AML-193 (cell line): ENCODE measurements around the gene SDR42E1.

Source experiments
- DNase-seq, 2 experiments: peaks; one replicate each; lab custom pipeline; 2025; lab: John Stamatoyannopoulos, UW

Gene SDR42E1, protein sequence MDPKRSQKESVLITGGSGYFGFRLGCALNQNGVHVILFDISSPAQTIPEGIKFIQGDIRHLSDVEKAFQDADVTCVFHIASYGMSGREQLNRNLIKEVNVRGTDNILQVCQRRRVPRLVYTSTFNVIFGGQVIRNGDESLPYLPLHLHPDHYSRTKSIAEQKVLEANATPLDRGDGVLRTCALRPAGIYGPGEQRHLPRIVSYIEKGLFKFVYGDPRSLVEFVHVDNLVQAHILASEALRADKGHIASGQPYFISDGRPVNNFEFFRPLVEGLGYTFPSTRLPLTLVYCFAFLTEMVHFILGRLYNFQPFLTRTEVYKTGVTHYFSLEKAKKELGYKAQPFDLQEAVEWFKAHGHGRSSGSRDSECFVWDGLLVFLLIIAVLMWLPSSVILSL

DNA sequence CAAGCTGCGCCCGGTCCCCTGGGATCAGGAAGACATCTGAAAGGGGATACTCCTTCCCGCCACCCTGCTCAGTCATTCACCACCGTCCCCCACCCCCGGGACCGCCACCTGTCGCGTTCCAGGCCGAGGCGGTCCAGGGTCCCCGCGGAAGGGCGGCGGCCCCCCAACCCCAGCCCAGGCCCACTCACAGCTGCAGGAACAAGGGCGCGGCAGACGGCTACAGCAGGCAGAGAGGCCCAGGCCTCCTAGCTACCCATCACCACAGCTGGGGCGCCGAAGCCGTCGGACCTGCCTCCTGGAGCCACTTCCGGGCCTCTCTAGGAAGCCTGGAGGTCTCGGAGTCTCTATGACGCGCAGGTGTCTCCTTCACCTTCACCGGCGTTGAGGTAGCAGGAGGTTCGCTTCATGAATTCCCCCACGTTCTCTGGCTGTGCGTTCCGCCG is at the start of gene SDR42E1:
Gene SDR42E1, minus strand, starts transcription at position 272 of the 443 bp plus-strand sequence. CDS start 10,612 bp downstream, outside the sequence.
- no peak for DNase-seq

GRCh38 chr16:82059983-82060421 is 48.7 kb upstream of the SDR42E1 start:
- no peak for DNase-seq

GRCh38 chr16:82059161-82059982 is 48.1 kb upstream of the SDR42E1 start:
- no peak for DNase-seq

DNA sequence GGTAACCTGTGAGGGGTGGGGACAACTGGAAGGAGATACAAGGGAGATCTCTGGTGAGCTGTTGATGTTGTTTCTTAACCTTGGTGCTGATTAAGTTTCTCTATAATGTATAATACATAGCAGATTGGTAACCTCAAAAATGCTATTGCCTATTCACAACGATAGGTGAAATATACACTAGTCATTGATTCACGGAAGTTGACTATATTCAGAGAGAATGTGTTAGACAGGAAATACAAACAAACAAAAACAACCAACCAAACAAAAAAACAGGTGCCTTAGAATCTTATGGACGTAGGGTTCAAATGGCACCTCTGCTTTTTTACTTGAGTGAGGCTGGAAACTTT is 45.3 kb upstream of the SDR42E1 start:
- no peak for DNase-seq

- DNase-seq, result no peak
Measured at GRCh38 chr16:82055728-82056549, 44.7 kb upstream of the SDR42E1 start.

GRCh38 chr16:82055117-82055516 is 43.8 kb upstream of the SDR42E1 start:
- DNase-seq, result no peak

DNA sequence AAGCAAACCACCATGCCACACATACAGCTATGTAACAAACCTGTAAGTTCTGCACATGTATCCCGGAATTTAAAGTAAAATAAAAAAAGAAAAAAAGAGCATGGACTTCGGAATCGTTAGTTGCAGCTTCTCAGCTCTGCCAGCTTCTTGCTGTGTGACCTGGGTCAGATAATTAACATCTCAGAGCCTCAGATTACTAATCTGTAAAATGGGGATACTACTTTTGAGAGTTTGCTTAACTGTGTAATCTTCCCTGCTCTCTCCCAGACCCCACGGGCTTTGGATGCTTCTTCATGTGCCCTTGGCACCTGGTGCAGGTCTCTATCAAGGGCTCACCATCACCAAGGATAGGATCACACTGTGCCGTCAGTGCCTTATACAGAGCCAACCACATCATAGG is 40.4 kb upstream of the SDR42E1 start:
- no peak for DNase-seq

- no peak for DNase-seq
Measured at GRCh38 chr16:82050909-82051357, 39.7 kb upstream of the SDR42E1 start.

DNA sequence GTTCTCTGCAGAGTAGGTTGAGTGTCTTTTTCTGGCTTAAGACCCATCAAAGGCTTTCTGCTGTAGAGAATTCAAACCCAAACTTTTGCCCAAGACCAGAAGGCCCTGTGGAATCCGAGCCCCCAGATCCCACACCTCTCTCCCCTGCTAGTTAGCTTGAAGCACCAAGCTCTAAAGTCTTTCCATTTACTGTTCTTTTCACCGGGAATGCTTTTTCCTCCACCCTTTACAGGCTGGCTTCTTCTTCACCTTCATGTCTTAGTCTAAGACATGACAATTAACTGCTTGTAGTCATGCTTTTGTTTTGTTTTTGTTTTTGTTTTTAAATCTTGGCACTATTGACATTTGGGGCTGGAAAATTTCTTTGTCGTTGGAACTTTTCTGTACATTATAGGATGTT is 39.2 kb upstream of the SDR42E1 start:
- DNase-seq, result no peak

GRCh38 chr16:82049484-82049883 is 38.2 kb upstream of the SDR42E1 start:
- no peak for DNase-seq

- no peak for DNase-seq
Measured at GRCh38 chr16:82047787-82048186, 36.5 kb upstream of the SDR42E1 start.

- no peak for DNase-seq
Measured at GRCh38 chr16:82047374-82047773, 36.1 kb upstream of the SDR42E1 start.

DNA sequence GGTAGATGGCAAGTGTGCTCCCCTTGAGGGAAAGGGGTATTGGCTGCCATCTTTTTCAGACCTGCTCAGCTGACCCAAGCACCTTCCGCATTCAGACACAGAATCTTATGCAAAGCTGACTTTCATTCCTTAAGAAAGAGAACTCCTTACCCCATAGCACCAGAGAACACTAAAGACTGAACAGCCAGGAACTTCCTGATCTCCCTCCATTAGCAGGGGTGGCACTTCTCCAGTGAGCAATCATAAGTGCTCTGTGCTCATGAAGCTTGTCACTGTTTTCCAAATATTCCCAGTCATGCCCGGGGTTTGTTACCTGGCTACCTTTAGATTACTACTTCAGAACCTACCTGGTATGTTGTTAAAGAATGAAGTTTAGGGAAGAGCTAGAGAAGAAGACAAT is 35.7 kb upstream of the SDR42E1 start:
- no peak for DNase-seq

DNA sequence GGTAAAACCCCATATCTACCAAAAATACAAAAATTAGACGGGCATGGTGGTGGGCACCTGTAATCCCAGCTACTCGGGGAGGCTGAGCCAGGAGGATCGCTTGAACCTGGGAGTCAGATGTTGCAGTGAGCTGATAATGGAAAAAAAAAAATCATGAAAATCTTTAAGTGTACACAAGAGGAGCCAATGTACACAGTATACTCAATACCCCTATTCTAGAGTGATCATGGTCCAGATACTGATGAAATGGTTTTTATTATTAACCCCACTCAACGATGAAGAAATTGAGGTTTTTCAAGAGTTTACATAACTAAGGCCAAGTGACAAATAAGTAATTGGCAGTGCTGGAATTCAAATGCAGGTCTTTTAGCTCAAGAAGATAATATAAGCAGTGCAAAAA is 35.3 kb upstream of the SDR42E1 start:
- no peak for DNase-seq

DNA sequence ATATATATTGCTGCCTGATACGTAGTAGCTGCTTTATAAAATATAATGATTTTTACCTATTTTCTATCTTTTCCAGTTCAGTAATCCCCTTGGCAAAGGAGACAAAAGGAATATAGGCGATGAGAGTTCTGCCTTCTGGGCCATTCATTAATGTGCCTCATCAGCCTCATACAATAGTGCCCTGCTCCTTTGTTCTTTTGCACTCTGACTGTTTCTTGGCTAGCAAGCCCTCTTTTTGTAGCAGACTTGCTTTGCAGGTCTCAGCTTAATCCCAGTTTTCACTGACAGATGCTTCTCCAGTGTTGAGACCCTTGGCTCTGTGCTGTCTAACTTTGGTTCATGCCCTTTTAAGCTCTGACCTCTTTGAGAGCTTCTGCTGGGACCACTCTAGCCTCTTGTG is 34.2 kb upstream of the SDR42E1 start:
- DNase-seq, result no peak

DNA sequence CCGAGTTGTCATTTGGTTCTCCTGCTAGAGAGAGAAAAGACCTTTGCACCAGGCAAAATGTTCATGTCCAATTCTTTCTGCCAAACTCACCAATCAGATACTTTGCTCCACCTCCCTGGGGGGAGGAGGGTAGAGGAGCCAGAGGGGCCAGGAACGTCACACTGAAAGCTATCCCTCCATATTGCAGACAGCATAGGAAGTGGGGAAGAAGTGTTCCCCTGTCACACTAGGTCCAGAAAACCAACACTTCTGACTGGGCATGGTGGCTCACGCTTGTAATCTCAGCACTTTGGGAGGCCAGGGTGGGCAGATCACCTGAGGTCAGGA is 33.3 kb upstream of the SDR42E1 start:
- DNase-seq, result no peak

- no peak for DNase-seq
Measured at GRCh38 chr16:82043680-82044584, 32.7 kb upstream of the SDR42E1 start.

DNA sequence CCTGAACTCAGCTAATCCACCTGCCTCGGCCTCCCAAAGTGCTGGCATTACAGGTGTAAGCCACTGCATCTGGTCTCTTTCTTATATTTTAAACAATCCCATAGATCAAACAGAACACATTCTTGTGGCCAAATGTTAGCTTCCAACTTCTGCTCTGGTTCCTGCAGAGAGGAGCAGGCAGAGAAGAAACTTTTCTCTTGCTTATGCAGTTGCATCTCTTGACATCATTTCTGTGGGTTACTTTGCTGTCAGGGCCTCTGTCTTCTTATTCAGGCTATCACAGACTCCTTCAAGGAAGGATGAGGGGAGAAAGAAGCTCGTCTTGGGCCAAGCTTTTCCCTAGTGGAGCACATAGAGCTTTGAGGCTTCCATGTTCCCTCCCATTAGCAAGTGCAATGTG is 31.6 kb upstream of the SDR42E1 start:
- DNase-seq, result no peak

DNA sequence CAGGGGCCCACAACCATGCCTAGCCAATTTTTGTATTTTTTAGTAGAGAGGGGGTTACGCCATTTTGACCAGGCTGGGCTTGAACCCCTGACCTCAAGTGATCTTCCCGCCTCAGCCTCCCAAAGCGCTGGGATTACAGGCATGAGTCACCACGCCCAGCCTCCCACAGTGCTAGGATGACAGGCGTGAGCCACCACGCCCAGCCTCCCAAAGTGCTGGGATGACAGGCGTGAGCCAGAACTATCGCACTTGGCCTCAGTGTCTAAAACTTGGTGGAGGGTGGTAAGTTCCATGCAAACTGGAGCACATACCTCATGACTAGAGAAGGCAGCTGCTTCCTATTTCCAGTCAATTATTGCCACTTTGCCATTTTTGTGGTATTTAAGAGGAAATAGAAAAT is 30.9 kb upstream of the SDR42E1 start:
- DNase-seq, result no peak

DNA sequence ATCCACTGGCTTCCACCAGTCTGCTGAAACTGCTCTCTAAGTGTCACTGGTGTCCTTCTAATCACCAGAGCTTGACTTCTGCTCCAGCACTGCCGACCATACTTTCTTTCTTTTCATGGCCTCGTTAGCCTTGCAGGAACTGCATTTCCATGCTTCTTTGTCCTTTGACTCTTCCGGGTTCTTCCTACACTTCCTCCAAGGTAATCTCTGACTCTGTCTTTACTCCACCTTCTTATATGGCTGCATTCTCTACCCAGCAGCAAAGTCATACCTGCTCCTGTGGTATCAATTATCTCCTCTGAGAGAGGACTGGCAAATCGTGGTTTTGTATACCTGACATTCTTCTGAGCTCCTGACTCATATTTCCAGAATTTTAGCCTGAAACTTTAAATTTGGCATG is 30.3 kb upstream of the SDR42E1 start:
- no peak for DNase-seq

DNA sequence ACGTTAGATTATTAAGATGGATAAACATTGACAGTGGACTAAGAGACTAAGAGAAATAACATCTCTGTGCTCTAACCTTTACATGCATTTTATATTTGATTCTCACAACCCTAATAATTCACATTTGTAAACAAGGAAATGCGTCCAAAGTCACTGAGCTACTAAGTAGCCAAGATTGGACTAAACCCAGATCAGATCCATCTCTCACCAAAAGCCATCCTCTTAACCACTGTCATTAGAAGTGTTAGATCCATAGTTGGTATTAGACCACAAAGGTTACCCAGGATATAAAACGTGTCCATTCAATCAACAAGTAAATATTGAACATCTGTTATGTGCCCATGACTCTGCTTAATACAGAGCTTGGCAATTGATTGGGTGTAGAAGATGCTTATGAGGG is 29.0 kb upstream of the SDR42E1 start:
- no peak for DNase-seq
